GM12873 (cell line): ENCODE results near the gene SUMO1.

Experiments used
- TF ChIP-seq, protein P1 (sequence below): IDR thresholded peaks from 2 replicates; pipeline ENCODE4 v1.5.1; 2012; ENCODE audit warnings: low read depth, mild to moderate bottlenecking, moderate library complexity, low read length, control low read depth; ENCODE audit not compliant: insufficient read depth; ENCODE audit errors: missing control alignments

The SUMO1 gene

DNA sequence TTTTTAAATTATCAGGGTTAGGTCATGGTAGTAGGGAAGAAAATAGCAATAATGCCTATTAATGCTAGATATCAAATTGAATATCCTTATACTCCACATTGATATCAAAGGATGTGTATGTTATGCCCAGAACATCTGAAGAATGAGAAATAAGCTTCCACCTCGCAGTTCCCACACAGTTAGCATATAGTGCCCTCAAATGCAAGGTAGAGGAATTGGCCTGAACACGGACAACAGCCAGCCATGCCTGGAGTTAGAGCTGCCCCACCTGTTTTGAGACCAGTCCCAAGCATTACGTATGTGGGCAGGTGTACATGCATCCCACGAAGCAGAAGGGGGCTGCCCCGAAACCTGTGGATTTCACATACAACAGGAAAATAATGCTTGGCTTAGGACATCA lies 79.6 kb downstream of the SUMO1 start:
- TF ChIP-seq, protein P1, sequence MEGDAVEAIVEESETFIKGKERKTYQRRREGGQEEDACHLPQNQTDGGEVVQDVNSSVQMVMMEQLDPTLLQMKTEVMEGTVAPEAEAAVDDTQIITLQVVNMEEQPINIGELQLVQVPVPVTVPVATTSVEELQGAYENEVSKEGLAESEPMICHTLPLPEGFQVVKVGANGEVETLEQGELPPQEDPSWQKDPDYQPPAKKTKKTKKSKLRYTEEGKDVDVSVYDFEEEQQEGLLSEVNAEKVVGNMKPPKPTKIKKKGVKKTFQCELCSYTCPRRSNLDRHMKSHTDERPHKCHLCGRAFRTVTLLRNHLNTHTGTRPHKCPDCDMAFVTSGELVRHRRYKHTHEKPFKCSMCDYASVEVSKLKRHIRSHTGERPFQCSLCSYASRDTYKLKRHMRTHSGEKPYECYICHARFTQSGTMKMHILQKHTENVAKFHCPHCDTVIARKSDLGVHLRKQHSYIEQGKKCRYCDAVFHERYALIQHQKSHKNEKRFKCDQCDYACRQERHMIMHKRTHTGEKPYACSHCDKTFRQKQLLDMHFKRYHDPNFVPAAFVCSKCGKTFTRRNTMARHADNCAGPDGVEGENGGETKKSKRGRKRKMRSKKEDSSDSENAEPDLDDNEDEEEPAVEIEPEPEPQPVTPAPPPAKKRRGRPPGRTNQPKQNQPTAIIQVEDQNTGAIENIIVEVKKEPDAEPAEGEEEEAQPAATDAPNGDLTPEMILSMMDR, result no peak

DNA sequence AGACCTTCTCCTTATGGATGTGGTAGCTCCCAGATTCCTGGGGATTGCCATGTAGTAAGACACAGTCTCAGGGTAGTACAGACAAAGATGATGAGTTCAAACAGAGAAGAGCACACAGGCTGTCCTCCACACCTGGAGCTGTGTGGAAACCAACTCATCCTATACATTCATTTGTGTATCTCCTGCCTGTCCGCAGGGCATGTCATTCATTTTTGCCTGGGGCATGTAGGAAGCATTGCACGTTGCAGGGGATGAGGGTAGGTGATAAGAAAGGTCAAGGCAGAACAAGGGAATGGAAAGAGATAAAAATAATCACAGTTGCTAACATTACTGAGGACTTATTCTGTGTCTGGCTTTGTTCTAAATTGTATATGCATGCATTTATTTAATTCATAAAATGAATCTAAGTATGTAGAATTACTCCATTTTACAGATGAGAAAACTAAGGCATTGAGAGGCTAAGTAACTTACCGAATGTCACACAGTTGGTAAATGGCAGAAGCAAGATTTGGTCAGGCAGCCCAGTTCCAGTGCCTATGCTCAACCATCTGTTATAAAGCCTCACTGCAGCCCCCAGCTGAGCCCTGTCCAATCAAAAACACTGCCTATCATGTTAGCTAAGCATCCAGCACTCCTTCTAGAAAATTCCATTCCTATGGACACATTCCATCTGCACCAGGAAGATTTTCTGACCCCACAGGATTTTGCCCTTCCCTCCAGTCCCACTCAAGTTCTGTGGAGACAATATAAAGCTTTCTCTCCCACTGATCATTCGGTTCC lies 81.0 kb downstream of the SUMO1 start:
- TF ChIP-seq, protein P1, result no peak
